IPS-18c (cell line): Measurements from ENCODE around the gene MKI67.

ENCODE experiments used
- H3K4me3 ChIP-seq: 2 replicates; pipeline ENCODE4 v1.7.0; 2013; ENCODE audit warnings: low read depth, mild to moderate bottlenecking, low read length, moderate library complexity; ENCODE audit not compliant: insufficient read depth
- H3K9me3 ChIP-seq: one replicate; pipeline ENCODE4 v1.6.1; 2013; ENCODE audit warnings: mild to moderate bottlenecking, low read length, moderate library complexity; ENCODE audit not compliant: control insufficient read depth, insufficient read depth

Gene MKI67

DNA sequence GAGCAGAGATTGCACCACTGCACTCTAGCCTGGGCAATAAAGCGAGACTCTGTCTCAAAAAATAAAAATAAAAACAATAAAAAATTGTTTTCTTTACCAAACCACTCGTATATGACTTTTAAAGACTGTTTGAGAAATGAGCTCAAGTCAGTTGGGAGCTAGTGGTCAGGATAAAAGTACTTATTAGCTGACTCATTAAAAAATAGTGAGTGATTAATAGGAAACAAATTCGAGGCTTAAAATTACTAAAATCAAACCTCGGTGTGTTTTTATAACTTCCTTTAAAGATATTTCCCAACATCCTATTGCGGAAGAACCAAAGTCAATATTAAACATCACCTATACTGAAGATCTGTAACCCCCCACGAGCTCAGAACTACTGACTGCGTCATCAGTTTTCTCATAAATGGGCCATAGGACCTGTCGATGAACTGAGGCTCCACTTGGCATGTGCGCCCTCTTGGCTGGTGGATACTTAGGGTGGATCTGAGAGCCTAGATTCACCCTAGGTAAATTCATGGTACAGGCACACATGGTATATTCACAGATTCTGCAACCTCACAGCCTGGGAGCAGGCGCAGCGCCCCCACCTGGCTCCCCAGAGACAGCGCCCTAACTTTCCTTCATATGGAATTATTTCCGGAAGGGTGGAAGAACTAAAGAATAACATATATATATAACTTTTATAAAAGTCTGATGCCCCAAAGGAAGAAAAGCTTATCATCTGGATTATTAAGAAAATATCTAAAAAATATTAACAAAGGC lies 9.2 kb downstream of the MKI67 start:
- no peak overlapping the region for H3K4me3 ChIP-seq
- H3K9me3 ChIP-seq: no peaks in the 10 kb centered on the region

DNA sequence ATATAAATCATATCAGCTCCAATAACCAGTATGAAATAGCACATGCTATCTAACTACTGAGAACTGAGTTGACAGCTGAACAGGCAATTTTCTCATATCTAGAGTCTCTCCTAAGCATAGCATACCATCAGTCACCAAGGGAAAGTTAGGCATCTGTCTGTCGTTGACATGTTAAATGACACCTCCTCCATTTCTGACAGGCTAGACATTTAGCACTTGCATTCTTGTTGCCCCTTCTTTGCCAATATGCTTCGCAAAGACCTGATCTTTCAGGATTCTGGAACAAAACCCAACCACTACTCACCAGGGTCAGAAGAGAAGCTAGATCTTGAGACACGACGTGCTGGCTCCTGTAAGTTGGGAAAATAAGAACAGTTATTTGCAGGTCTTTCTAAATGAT lies 10.0 kb downstream of the MKI67 start:
- Histone ChIP-seq H3K9me3 (no peaks in the 10 kb centered on the region), H3K4me3 (no peak overlapping the region)

DNA sequence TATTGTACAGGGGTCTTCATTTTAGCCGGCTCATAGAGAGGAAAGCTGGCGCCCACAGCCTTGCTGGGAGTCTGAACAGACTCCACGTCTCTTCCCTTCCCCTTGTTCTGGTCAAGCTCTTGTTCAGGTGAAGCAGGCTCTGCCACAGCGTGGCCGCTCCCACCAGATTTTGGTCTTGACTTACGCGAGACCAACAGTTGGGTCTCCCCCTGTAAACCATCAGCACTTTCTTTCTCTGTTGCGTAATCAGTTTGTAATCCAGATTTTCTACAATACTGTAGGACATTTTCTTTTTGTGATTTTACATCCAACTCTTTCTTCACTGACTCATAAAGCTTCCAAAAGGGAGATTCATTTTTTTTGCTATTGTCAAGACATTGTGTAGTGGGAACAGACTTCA lies 10.9 kb downstream of the MKI67 start:
- Histone ChIP-seq H3K4me3 (no peak overlapping the region), H3K9me3 (no peaks in the 10 kb centered on the region)

DNA sequence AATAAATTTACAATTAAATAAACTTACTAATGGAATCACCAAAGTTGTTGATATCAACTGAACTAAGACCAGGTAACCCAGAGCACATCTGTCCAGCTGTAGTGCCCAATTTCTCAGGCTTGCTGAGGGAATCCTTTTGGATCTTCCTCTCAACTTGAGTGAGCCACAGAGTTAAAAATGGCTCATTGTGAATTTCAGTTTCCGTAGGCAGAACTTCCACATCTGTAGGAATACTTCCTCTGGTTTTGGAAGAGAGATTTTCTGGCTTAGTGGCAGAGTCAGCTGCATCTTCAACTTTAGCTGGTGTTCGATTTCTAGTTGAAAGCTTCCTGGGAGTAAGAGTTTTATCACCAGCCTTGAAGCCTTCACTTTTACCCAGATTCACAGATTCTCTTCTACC lies 11.3 kb downstream of the MKI67 start:
- Histone ChIP-seq H3K4me3 (no peak overlapping the region), H3K9me3 (no peaks in the 10 kb centered on the region)

DNA sequence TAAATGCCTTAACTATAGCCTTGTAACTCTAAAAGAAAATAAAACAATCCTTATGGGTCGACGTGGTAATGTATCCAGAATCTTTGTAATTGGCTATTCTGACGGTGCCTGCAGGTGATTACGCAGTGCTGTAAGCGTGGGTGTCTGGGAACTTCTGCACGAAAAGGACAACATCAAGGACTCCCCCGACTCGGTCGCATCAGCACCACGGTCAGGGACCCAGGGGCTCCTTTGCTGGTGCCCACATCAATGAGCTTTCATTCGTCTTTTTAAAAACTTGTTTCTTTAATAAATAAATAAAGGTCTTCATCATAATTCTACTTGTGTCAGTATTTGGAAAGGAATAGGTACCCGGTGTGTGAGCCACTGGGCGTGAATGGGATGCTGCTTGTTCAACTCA lies 13.2 kb downstream of the MKI67 start:
- no peaks in the 10 kb centered on the region for H3K9me3 ChIP-seq
- H3K4me3 ChIP-seq: no peak overlapping the region

DNA sequence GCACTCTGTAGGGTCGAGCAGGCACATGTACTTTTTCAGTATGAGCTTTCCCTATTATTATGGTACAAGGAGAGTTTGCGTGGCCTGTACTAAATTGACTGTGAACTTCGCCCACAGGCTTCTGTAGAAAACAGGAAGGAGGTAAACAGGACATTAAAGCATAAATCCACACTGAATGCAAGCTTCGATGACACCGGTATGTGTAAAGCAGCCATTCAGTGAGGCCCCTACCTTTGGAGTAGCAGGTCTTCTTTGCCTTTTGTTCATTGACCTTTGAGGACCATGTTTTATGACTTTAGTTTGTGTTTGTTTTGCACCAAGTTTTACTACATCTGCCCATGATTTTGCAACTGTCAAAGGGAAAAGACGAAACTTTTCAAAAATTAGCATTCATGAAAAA lies 14.5 kb downstream of the MKI67 start:
- H3K4me3 ChIP-seq: no peak overlapping the region
- no peaks in the 10 kb centered on the region for H3K9me3 ChIP-seq

DNA sequence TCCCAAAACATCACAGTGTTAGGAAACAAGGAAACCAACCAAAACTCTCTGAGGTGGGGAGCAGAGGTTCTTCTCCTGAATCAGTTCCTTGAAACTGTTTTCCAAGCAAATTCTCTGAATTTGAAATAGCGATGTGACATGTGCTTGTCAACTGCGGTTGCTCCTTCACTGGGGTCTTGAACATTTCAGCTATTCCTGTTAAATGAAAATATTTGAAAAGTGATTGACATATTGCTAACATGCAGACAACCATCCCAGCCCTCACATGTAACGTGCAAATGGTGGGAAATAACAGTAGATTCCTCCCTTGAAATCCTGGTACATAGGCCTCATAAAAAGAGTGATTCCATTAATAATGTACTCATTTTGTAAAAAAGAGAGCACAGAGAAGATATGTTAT lies 15.9 kb downstream of the MKI67 start:
- H3K4me3 ChIP-seq: no peak overlapping the region
- H3K9me3 ChIP-seq: no peaks in the 10 kb centered on the region

- H3K9me3 ChIP-seq: no peaks in the 10 kb centered on the region
Observed at GRCh38 chr10:128109707-128110106, 16.5 kb downstream of the MKI67 start.

DNA sequence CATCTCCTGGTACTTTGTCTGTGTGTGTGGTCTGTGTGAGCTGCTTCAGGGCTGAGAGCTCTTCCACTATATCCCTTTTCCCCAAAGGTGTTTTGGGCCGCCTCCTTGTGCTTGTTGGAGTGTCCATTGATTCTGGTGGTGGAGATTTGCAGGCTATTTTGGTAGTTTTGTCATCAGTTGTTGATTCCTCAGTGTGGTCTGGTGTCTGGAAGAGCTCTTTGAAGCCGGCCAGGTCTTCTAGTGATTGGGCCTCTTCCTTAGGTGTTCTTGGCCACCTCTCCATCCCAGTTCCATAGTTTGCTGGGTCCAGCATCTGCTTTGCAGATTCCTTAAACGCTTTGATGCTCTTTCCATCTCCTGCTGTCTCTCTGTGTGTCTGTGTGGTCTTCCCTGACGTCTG lies 20.8 kb downstream of the MKI67 start:
- Histone ChIP-seq H3K4me3 (no peak overlapping the region), H3K9me3 (no peaks in the 10 kb centered on the region)

More at GRCh38 chr10:128109707-128110106, 16.5 kb downstream of the MKI67 start:
- no peak overlapping the region for H3K4me3 ChIP-seq

GRCh38 chr10:128103229-128103714 lies 23.0 kb downstream of the MKI67 start:
- H3K9me3 ChIP-seq: no peaks in the 10 kb centered on the region
- H3K4me3 ChIP-seq: no peak overlapping the region

- H3K4me3 ChIP-seq: no peak overlapping the region
- no peaks in the 10 kb centered on the region for H3K9me3 ChIP-seq
Observed at GRCh38 chr10:128102480-128103228, 23.6 kb downstream of the MKI67 start.

GRCh38 chr10:128101901-128102300 lies 24.3 kb downstream of the MKI67 start:
- H3K9me3 ChIP-seq: no peaks in the 10 kb centered on the region
- no peak overlapping the region for H3K4me3 ChIP-seq

- H3K9me3 ChIP-seq: no peaks in the 10 kb centered on the region
- H3K4me3 ChIP-seq: no peak overlapping the region
Observed at GRCh38 chr10:128099901-128100300, 26.3 kb downstream of the MKI67 start.

GRCh38 chr10:128098631-128099030 lies 27.6 kb downstream of the MKI67 start:
- Histone ChIP-seq H3K4me3 (no peak overlapping the region), H3K9me3 (no peaks in the 10 kb centered on the region)

GRCh38 chr10:128097783-128098182 lies 28.4 kb downstream of the MKI67 start:
- Histone ChIP-seq H3K9me3 (no peaks in the 10 kb centered on the region), H3K4me3 (no peak overlapping the region)

DNA sequence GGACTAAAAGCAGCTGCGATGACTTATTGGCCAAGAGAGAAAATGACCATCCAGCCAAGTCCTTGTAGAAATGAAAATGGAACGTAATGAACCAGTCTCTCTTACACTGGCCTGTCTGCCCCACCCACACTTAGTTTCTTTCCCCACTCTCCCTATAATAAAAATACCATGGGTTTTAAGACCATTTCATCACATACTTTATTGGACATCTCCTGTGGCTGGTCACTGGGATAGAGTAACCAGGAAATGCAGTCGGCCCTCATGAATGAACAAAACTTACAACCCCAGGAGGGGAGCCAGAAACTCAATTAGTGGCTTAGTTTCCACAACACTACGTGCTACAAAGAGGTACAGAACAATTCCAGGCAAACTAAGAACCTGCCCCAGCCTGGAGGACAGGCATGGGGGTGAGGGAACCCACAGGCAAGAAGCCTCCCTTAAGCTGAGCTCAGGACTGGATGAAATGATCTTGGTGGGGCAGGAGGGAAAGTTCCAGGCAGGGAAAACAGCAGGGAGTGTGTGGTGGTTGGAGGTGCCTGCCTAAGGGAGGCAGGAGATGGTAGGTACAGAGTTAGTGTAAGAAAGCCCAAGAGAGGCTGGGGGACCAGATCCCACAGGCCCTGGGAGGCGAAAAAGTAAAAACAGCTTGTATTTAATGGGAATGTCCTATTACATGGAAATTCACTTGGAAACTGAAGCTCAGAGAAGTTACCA lies 29.6 kb downstream of the MKI67 start:
- Histone ChIP-seq H3K4me3 (no peak overlapping the region), H3K9me3 (no peaks in the 10 kb centered on the region)

GRCh38 chr10:128095753-128096469 lies 30.3 kb downstream of the MKI67 start:
- no peaks in the 10 kb centered on the region for H3K9me3 ChIP-seq
- H3K4me3 ChIP-seq: no peak overlapping the region
